Measurements from ENCODE around the gene DDO.

DNA sequence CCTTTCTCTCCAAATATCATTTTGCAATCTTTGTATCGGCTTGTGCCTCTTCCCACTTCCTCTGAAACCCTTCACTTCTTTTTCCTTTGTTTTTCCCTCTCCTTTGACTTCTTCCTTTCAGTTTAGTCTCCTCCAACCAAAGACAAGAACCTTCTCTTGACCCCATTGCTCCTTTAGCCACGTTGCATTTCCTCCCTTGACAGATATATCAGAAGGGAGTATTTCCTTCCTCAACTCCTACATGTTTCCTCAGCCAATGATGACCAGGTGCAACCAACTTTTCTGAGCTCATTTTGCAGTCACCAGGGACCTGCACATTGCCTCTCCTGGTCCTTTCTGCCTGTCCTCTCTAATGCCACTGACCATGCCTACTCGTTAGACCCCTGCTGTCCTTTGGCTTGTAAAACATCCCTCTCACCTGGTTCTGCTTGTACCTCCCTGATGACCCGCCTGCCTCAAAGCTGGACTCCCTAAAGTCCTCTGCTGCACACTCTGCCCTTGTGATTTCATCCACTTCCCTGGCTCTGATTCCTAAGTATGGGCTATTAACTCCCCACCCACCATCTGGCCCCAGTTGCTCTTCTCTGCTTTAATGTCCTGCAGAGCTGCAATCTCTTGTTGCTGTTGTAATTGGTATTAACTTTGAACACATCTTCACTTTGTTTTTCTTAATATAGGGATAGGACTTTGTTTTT, 33.6 kb upstream of the DDO start:
- no peak for TF ChIP-seq POLR2A (IDR thresholded peaks at IDR 0.05)
- TF ChIP-seq, protein P1, sequence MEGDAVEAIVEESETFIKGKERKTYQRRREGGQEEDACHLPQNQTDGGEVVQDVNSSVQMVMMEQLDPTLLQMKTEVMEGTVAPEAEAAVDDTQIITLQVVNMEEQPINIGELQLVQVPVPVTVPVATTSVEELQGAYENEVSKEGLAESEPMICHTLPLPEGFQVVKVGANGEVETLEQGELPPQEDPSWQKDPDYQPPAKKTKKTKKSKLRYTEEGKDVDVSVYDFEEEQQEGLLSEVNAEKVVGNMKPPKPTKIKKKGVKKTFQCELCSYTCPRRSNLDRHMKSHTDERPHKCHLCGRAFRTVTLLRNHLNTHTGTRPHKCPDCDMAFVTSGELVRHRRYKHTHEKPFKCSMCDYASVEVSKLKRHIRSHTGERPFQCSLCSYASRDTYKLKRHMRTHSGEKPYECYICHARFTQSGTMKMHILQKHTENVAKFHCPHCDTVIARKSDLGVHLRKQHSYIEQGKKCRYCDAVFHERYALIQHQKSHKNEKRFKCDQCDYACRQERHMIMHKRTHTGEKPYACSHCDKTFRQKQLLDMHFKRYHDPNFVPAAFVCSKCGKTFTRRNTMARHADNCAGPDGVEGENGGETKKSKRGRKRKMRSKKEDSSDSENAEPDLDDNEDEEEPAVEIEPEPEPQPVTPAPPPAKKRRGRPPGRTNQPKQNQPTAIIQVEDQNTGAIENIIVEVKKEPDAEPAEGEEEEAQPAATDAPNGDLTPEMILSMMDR (IDR thresholded peaks at IDR 0.05 in 4 of 5, conservative IDR thresholded peaks at IDR 0.05 in 1 of 5) = no peak
